Upper lobe of right lung (tissue), 1 donor: ENCODE data around the gene ZNF524. TPM values are rescaled to one million over a fixed set of nuclear protein-coding genes. Genes with fewer than 3 reads are reported as not detected.
"Not testable (repeated sequence)": the region's sequence is repeated elsewhere in the genome, so short reads cannot be mapped to it uniquely, and the experiment has no call there.

Source experiments
- ATAC-seq: fragments of 200-7000 bp; cut with Tn5 transposase; one replicate; pipeline ENCODE4 v1.9.1; 2020; ENCODE audit warnings: mild to moderate bottlenecking, moderate library complexity
- DNase-seq: peaks from one replicate; pipeline ENCODE4 v3.0.0-alpha.2; 2020
- H3K27ac ChIP-seq: fragments of 200-600 bp; one replicate; pipeline ENCODE4 v1.8.0; 2022
- H3K27me3 ChIP-seq: fragments of 200-600 bp; one replicate; pipeline ENCODE4 v1.8.0; 2022; ENCODE audit warnings: mild to moderate bottlenecking
- H3K36me3 ChIP-seq: fragments of 200-600 bp; one replicate; pipeline ENCODE4 v1.8.0; 2022
- H3K4me1 ChIP-seq: fragments of 200-600 bp; one replicate; pipeline ENCODE4 v1.8.0; 2022
- H3K4me3 ChIP-seq: fragments of 200-600 bp; one replicate; pipeline ENCODE4 v1.8.0; 2022; ENCODE audit warnings: mild to moderate bottlenecking
- H3K9me3 ChIP-seq: fragments of 200-600 bp; one replicate; pipeline ENCODE4 v1.8.0; 2022
- intact Hi-C: fragments of 100-400 bp; cut with DNase I; formaldehyde crosslinking; loops from one replicate; pipeline ENCODE4 v1.11.0; 2022
- total RNA-seq: library from RNA; stranded (reverse); fragmentation: NEBNext Ultra II Directional; extraction: Animal tissue kit (Norgen Biotek cat#: 25700); gene quantifications from one replicate; pipeline ENCODE4 v1.2.1, GENCODE V29; 2021
- TF ChIP-seq, protein P1 (sequence below): fragments of 200-600 bp; IDR thresholded peaks from one replicate; pipeline ENCODE4 v1.8.0; 2022; ENCODE audit warnings: antibody characterized with exemption
- donor health status: DM: no; HTN: yes; CAD: no; lungs with severe emphysema.

The ZNF524 gene
- total RNA-seq, 1 donor from 2014 or later, result 28.6 TPM

DNA sequence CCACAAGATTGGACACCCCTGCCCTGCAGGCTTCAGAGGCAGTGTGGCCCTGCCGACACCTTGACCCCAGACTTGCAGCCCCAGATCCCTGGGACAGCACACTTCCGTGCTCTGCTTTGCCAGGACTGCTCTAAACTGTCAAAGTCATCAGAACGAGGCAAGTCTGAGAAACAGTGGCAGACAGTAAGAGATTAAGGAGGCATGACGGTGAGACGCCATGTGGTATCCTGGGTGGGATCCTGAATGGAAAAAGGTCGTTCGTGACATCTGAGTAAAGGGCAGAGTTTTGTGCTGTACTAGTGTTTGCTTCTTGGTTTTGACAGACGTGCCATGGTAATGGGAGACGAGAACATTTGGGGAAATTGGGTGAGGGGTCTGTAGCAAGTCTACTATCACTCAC, 33.3 kb upstream of the ZNF524 start:
- DNase-seq, result no peak
- Histone ChIP-seq H3K4me3 (no peak overlapping the region), H3K36me3 (no peaks in the 10 kb centered on the region), H3K9me3 (no peaks in the 10 kb centered on the region), H3K4me1 (no peaks in the 10 kb centered on the region), H3K27ac (no peak overlapping the region), H3K27me3 (no peaks in the 10 kb centered on the region)
- no peak for ATAC-seq
- TF ChIP-seq, protein P1, sequence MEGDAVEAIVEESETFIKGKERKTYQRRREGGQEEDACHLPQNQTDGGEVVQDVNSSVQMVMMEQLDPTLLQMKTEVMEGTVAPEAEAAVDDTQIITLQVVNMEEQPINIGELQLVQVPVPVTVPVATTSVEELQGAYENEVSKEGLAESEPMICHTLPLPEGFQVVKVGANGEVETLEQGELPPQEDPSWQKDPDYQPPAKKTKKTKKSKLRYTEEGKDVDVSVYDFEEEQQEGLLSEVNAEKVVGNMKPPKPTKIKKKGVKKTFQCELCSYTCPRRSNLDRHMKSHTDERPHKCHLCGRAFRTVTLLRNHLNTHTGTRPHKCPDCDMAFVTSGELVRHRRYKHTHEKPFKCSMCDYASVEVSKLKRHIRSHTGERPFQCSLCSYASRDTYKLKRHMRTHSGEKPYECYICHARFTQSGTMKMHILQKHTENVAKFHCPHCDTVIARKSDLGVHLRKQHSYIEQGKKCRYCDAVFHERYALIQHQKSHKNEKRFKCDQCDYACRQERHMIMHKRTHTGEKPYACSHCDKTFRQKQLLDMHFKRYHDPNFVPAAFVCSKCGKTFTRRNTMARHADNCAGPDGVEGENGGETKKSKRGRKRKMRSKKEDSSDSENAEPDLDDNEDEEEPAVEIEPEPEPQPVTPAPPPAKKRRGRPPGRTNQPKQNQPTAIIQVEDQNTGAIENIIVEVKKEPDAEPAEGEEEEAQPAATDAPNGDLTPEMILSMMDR, result no peak
- intact Hi-C loops, result no loop called here

DNA sequence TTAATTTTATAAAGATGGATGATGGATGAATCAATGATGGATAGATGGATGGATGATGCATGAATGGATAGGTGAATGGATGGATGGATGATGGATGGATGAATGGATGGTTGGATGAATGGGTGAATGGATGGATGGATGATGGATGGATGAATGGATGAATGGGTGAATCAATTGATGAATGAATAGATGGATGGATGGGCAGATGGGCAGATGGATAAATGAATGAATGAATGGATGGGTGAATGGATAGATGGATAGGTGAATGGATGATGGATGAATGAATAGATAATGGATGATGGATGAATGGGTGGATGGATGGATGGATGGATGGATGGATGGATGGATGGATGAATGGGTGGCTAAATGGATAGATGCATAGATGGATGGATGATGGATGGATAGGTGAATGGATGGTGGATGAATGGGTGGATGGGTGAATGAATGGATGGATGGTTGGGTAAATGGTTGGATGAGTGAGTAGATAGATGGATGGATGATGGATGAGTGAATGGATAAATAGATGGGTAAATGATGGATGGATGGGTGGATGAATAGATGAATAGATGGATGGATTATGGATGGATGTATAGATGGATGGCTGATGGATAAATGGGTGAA, 32.3 kb upstream of the ZNF524 start:
- Histone ChIP-seq H3K27ac (no peak overlapping the region), H3K4me1 (no peaks in the 10 kb centered on the region), H3K27me3 (no peaks in the 10 kb centered on the region), H3K9me3 (no peaks in the 10 kb centered on the region), H3K36me3 (no peaks in the 10 kb centered on the region), H3K4me3 (no peak overlapping the region)
- ATAC-seq, result no peak
- intact Hi-C loops, result no loop called here
- TF ChIP-seq, protein P1, result no peak
- no peak for DNase-seq

DNA sequence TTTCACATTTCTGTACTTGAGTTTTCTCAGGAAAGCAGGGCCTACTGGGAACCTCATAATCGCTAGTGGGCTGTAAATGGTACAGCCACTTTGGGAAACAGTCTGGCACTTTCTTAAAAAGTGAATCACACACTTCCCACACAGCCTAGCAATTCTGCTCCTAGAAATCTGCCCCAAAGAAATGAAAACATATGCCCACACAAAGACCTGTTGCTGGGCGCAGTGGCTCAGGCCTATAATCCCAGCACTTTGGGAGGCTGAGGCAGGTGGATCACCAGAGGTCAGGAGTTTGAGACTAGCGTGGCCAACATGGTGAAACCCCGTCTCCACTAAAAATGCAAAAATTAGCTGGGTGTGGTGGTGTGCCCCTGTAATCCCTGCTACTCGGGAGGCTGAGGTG, 30.6 kb upstream of the ZNF524 start:
- H3K27ac ChIP-seq, DNase-seq, ATAC-seq, intact Hi-C loops, H3K36me3 ChIP-seq, H3K4me3 ChIP-seq, H3K4me1 ChIP-seq, H3K27me3 ChIP-seq, H3K9me3 ChIP-seq: not testable (repeated sequence)

DNA sequence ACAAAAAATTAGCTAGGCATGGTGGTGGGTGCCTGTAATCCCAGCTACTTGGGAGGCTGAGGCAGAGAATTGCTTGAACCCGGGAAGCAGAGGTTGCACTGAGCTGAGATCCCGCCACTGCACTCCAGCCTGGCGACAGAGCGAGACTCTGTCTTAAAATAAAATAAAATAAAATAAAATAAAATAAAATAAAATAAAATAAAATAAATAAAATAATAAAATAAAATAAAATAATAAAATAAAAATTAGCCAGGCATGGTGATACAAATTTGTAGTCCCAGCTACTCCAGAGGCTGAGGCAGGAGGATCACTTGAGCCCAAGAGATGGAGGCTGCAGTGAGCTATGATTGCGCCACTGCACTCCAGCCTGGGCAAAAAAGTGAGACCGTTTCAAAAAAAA, 26.2 kb upstream of the ZNF524 start:
- H3K36me3 ChIP-seq, H3K27me3 ChIP-seq, intact Hi-C loops, H3K4me3 ChIP-seq, H3K9me3 ChIP-seq, ATAC-seq, H3K4me1 ChIP-seq, H3K27ac ChIP-seq, DNase-seq: not testable (repeated sequence)

DNA sequence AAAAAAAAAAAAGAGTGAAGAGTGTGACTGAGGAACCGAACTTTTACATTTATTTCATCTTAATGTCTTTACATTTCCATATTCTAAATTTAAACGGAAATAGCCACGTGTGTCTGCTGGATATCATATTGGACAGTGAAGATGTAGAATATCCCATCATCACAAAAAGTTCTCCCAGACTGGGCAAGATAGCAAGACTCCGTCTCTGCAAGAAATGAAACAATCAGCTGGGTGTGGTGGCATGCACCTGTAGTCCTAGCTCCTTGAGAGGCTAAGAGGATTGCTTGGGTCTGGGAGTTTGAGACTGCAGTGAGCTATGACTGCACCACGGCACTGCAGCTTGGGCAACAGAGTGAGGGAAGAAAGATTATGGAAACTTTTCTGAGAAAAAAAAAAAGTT, 23.3 kb upstream of the ZNF524 start:
- no peak for DNase-seq

DNA sequence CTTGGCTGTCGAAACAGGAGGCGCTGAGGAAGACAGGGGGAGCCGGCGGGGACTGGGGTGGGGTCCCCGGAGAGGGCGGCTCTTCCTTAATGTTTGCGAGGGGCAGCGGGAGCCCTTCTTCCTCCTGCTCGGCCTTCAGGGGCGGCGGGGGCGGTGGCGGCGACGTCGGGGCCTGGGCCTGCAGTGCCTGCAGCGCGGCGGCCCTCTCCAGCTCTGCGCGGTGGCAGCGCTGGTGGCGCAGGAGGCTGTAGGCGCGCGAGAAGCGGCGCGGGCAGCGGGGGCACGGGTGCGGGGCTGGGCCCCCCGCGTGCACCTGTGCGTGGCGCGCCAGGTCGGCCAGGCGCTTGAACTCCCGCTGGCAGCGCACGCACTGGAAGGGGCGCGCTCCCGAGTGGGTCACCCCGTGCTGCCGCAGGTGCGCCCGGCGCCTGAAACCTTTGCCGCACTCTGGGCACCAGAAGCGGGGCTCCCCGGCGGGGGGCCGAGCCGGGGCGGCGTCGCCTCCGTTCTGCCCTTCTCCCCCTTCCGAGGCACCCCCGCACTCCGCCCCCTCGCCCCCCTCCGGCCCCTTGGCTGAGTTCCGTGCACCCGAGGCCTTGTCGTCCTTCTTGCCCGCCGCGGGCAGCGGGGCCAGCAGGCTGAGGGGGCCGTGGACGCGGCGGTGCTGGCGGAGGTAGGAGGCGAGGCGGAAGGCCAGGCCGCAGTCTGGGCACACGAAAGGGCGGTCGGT, 21.9 kb upstream of the ZNF524 start:
- Histone ChIP-seq H3K9me3 (no peaks in the 10 kb centered on the region), H3K27ac (no peak overlapping the region), H3K36me3 (no peaks in the 10 kb centered on the region), H3K27me3 (no peaks in the 10 kb centered on the region), H3K4me1 (peaks cover 15% of the 10 kb centered on the region), H3K4me3 (no peak overlapping the region)
- no peak for DNase-seq
- intact Hi-C loops, result no loop called here
- no peak for ATAC-seq
- TF ChIP-seq, protein P1, result no peak

More for the DNA sequence above, 23.3 kb upstream of the ZNF524 start:
- ATAC-seq, result no peak
- Histone ChIP-seq H3K27ac (no peak overlapping the region), H3K36me3 (no peaks in the 10 kb centered on the region), H3K4me1 (peaks cover 7% of the 10 kb centered on the region), H3K9me3 (no peaks in the 10 kb centered on the region), H3K27me3 (no peaks in the 10 kb centered on the region), H3K4me3 (no peak overlapping the region)
- TF ChIP-seq, protein P1, result no peak
- intact Hi-C loops, result no loop called here
